ENCODE data around the gene NT5DC1. TPM values are rescaled to one million over a fixed set of nuclear protein-coding genes. Genes with fewer than 3 reads are reported as not detected.
A peak's percentile ranks its signal among the peaks of the same experiment; 100 is the strongest.

NT5DC1 gene
- total and polyA plus RNA-seq, 10 of the 15 experiments (the other 5 are each of a cell fraction or from before 2014, with no cell fraction given): 40.8 to 140 (median 66.8) TPM

DNA sequence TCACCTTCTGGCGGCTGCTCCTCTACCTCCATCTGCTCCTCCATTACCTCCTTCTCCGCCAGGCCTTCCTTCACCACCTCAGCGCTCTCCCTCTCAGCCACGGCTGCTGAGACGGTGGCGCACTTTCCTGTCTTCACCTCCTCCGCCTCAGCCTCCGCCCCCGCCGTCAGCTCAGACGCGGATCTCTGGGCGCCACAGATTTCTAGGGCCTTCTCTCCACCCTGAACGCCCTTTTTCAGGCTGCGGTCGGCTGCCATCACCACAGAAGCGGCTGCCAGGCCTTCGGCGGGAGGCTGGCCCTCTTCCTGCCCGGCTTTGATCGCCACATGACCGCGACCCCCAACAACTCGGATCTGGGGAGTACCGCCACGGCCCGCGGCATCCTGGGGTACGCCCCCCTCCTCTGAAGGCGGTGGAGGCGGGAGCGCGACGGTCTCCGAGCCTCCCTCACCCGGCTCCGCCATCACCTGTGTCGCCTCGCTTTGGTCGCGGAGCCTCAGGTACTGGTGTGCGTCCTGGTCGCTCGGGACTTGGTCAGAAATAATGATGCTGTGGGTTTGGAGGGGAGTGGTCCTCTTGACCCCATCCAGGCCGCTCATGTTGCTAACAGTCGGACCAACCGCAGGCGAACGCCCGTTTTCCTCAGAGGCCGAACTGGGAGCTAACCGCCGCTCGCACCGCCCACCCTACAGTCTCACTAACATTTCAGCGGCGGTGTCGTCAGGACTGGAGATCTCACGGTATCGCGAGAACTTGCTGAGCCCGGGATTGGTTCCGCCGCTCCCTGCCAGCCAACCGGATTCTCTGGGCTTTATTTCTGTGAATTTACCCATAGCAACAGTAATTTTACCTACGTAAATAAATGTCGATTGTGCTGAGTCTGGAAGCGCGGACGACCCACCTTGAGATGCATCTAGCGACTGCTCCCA is 178.8 kb downstream of the NT5DC1 start, which contains the start of gene TSPYL1 (continued):
- TF ChIP-seq SPI1 (IDR thresholded peaks at IDR 0.05; ENCODE audit: borderline replicate concordance, insufficient read depth, low read depth, low read length) (no peak), SUPT20H (IDR thresholded peaks at IDR 0.05; ENCODE audit: borderline replicate concordance, control insufficient read depth, low read depth, low read length) (no peak), DPF2 (IDR thresholded peaks at IDR 0.05) (peak; percentile 57; the same call in 1 of the 2 replicates), ATF2 (IDR thresholded peaks at IDR 0.05; ENCODE audit: low read length) (0 out of 2 replicates have a peak, but pooled peaks have one; percentile 53), IKZF1 (conservative IDR thresholded peaks at IDR 0.05) (peak; percentile 79), TAF1 (IDR thresholded peaks at IDR 0.05; ENCODE audit: borderline replicate concordance, low read depth, low read length) (peak; percentile 49; the same call in 1 of the 2 replicates), KAT2A (conservative IDR thresholded peaks at IDR 0.05; ENCODE audit: control insufficient read depth, low read depth, low read length) (no peak), RCOR1 (conservative IDR thresholded peaks at IDR 0.05; ENCODE audit: low read depth, low read length) (peak; percentile 97), SREBF1 (IDR thresholded peaks at IDR 0.05; ENCODE audit: low read length) (no peak), ATF7 (IDR thresholded peaks at IDR 0.05; ENCODE audit: low read depth) (peak; percentile 52), RB1 (IDR thresholded peaks at IDR 0.05; ENCODE audit: borderline replicate concordance) (peak; percentile 47; the same call in 1 of the 2 replicates), CEBPZ (IDR thresholded peaks at IDR 0.05; ENCODE audit: low read depth, low read length) (no peak), POLR2A (IDR thresholded peaks at IDR 0.05; ENCODE audit: low read depth, low read length) (peak; percentile 94), IRF4 (IDR thresholded peaks at IDR 0.05; ENCODE audit: low read depth, low read length) (no peak), E4F1 (IDR thresholded peaks at IDR 0.05; ENCODE audit: borderline replicate concordance, partially characterized antibody) (no peak), GABPA (IDR thresholded peaks at IDR 0.05; ENCODE audit: low read depth) (no peak)
- TF ChIP-seq, protein P1, sequence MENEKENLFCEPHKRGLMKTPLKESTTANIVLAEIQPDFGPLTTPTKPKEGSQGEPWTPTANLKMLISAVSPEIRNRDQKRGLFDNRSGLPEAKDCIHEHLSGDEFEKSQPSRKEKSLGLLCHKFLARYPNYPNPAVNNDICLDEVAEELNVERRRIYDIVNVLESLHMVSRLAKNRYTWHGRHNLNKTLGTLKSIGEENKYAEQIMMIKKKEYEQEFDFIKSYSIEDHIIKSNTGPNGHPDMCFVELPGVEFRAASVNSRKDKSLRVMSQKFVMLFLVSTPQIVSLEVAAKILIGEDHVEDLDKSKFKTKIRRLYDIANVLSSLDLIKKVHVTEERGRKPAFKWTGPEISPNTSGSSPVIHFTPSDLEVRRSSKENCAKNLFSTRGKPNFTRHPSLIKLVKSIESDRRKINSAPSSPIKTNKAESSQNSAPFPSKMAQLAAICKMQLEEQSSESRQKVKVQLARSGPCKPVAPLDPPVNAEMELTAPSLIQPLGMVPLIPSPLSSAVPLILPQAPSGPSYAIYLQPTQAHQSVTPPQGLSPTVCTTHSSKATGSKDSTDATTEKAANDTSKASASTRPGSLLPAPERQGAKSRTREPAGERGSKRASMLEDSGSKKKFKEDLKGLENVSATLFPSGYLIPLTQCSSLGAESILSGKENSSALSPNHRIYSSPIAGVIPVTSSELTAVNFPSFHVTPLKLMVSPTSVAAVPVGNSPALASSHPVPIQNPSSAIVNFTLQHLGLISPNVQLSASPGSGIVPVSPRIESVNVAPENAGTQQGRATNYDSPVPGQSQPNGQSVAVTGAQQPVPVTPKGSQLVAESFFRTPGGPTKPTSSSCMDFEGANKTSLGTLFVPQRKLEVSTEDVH (IDR thresholded peaks at IDR 0.05; ENCODE audit: low read depth, partially characterized antibody): no peak
- TF ChIP-seq, protein P2, sequence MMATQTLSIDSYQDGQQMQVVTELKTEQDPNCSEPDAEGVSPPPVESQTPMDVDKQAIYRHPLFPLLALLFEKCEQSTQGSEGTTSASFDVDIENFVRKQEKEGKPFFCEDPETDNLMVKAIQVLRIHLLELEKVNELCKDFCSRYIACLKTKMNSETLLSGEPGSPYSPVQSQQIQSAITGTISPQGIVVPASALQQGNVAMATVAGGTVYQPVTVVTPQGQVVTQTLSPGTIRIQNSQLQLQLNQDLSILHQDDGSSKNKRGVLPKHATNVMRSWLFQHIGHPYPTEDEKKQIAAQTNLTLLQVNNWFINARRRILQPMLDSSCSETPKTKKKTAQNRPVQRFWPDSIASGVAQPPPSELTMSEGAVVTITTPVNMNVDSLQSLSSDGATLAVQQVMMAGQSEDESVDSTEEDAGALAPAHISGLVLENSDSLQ (IDR thresholded peaks at IDR 0.05): no peak

All from GM12878 (cell line).